ENCODE measurements around the gene UBL4A.

- TF ChIP-seq, protein P1, sequence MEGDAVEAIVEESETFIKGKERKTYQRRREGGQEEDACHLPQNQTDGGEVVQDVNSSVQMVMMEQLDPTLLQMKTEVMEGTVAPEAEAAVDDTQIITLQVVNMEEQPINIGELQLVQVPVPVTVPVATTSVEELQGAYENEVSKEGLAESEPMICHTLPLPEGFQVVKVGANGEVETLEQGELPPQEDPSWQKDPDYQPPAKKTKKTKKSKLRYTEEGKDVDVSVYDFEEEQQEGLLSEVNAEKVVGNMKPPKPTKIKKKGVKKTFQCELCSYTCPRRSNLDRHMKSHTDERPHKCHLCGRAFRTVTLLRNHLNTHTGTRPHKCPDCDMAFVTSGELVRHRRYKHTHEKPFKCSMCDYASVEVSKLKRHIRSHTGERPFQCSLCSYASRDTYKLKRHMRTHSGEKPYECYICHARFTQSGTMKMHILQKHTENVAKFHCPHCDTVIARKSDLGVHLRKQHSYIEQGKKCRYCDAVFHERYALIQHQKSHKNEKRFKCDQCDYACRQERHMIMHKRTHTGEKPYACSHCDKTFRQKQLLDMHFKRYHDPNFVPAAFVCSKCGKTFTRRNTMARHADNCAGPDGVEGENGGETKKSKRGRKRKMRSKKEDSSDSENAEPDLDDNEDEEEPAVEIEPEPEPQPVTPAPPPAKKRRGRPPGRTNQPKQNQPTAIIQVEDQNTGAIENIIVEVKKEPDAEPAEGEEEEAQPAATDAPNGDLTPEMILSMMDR (conservative IDR thresholded peaks at IDR 0.05; ENCODE audit: low read depth, low read length): no peak
- TF ChIP-seq EZH2 (IDR thresholded peaks at IDR 0.05; ENCODE audit: borderline replicate concordance, low read depth, low read length, poor library complexity, severe bottlenecking): no peak
Observed at GRCh38 chrX:154449618-154450017, 36.8 kb downstream of the UBL4A start.

Measured in A673 (cell line).